H1 (cell line): ENCODE measurements around the gene ADM5. TPM values are rescaled to one million over a fixed set of nuclear protein-coding genes. Genes with fewer than 3 reads are reported as not detected.
A peak's percentile ranks its signal among the peaks of the same experiment; 100 is the strongest.

Source experiments
- ASH2L ChIP-seq: fragments of 200-600, 300-600 bp; sonication (generic); IDR thresholded peaks from one replicate; pipeline ENCODE4 v1.7.1; 2017; ENCODE audit warnings: low read length
- BACH1 ChIP-seq: IDR thresholded peaks from 2 replicates; pipeline ENCODE4 v1.6.1; 2012; ENCODE audit warnings: low read length, improper control_type of control experiment
- BCL11A ChIP-seq, 2 experiments: IDR thresholded peaks; one replicate each; pipeline ENCODE4 v1.6.1; 2011; ENCODE audit warnings: low read depth in 2 of 2, low read length in 2 of 2, mild to moderate bottlenecking in 2 of 2
- CHD1 ChIP-seq: IDR thresholded peaks from 2 replicates; pipeline ENCODE4 v1.6.1; 2012; ENCODE audit warnings: low read depth, low read length, improper control_type of control experiment
- CREB1 ChIP-seq: IDR thresholded peaks from 2 replicates; pipeline ENCODE4 v1.6.1; 2012; ENCODE audit warnings: inconsistent platforms
- EGR1 ChIP-seq: IDR thresholded peaks from 2 replicates; pipeline ENCODE4 v1.6.1; 2011; ENCODE audit warnings: low read depth, low read length, borderline replicate concordance
- EP300 ChIP-seq, 2 experiments: IDR thresholded peaks; 1 replicate in 1 of 2; 2 replicates in 1 of 2; pipeline ENCODE4 v1.6.1; 2011 to 2012; ENCODE audit warnings: low read depth in 2 of 2, low read length in 2 of 2, mild to moderate bottlenecking in 2 of 2, borderline replicate concordance in 1 of 2, inconsistent platforms in 1 of 2, moderate library complexity in 1 of 2
- EZH2 ChIP-seq: fragments of 200-600 bp; sonication (generic); IDR thresholded peaks from 2 replicates; pipeline ENCODE4 v1.7.1; 2012; ENCODE audit warnings: low read depth, mild to moderate bottlenecking, moderate library complexity, low read length, inconsistent platforms; ENCODE audit not compliant: severe bottlenecking
- HDAC6 ChIP-seq: IDR thresholded peaks from one replicate; pipeline ENCODE4 v1.7.1; 2012; ENCODE audit warnings: low read depth, mild to moderate bottlenecking, inconsistent platforms, low read length, moderate library complexity
- JUN ChIP-seq: IDR thresholded peaks from 2 replicates; pipeline ENCODE4 v1.6.1; 2011; ENCODE audit warnings: low read depth, mild to moderate bottlenecking, improper control_type of control experiment, low read length
- JUND ChIP-seq: IDR thresholded peaks from 2 replicates; pipeline ENCODE4 v1.6.1; 2011; ENCODE audit warnings: mild to moderate bottlenecking, improper control_type of control experiment, low read length
- MAFK ChIP-seq: IDR thresholded peaks from 2 replicates; pipeline ENCODE4 v1.6.1; 2012; ENCODE audit warnings: low read depth, mild to moderate bottlenecking, improper control_type of control experiment, low read length
- NRF1 ChIP-seq: IDR thresholded peaks from 2 replicates; pipeline ENCODE4 v1.6.1; 2011; ENCODE audit warnings: mild to moderate bottlenecking, low read depth, low read length, improper control_type of control experiment
- POLR2AphosphoS5 ChIP-seq: IDR thresholded peaks from 2 replicates; pipeline ENCODE4 v1.6.1; 2011; ENCODE audit warnings: low read depth, low read length
- RBBP5 ChIP-seq: IDR thresholded peaks from 2 replicates; pipeline ENCODE4 v1.7.1; 2012; ENCODE audit warnings: low read depth, mild to moderate bottlenecking, inconsistent platforms, low read length, moderate library complexity, borderline replicate concordance
- SAP30 ChIP-seq: fragments of 300-600 bp; sonication (generic); IDR thresholded peaks from 2 replicates; pipeline ENCODE4 v1.7.1; 2012; ENCODE audit warnings: low read length, moderate library complexity, mild to moderate bottlenecking, inconsistent platforms; ENCODE audit not compliant: insufficient read depth, insufficient replicate concordance
- SIRT6 ChIP-seq: IDR thresholded peaks from one replicate; pipeline ENCODE4 v1.7.1; 2012; ENCODE audit warnings: low read length, inconsistent platforms
- SP1 ChIP-seq: IDR thresholded peaks from 2 replicates; pipeline ENCODE4 v1.6.1; 2011; ENCODE audit warnings: low read depth, low read length
- SRF ChIP-seq: IDR thresholded peaks from 2 replicates; pipeline ENCODE4 v1.6.1; 2011; ENCODE audit warnings: mild to moderate bottlenecking, low read depth, low read length, moderate library complexity
- SUZ12 ChIP-seq: fragments of 200-600 bp; sonication (generic); IDR thresholded peaks from 2 replicates; pipeline ENCODE4 v1.6.1; 2012; ENCODE audit warnings: mild to moderate bottlenecking, inconsistent platforms, low read length, moderate library complexity, mixed read lengths
- TAF7 ChIP-seq: optimal IDR thresholded peaks from 2 replicates; pipeline ENCODE3; 2011; ENCODE audit warnings: low read depth, mild to moderate bottlenecking, inconsistent platforms, low read length, moderate library complexity, borderline replicate concordance
- YY1 ChIP-seq: IDR thresholded peaks from 2 replicates; pipeline ENCODE4 v1.6.1; 2011; ENCODE audit warnings: low read depth, mild to moderate bottlenecking, low read length
- polyA plus RNA-seq, 7 experiments: library from polyadenylated mRNA; depleted of rRNA in 3 of 7; stranded (reverse) in 5 of 7; unstranded in 2 of 7; fragments of >200 nt in 5 of 7; fragments of 200-250 nt in 2 of 7; gene quantifications; 1 replicate in 5 of 7; 2 replicates in 1 of 7; 4 replicates in 1 of 7; pipeline versions ENCODE4 v1.2.1 to v1.2.3, GENCODE V29; 2011 to 2013; ENCODE audit warnings: missing spikeins in 2 of 7, mixed read lengths in 2 of 7
- total RNA-seq: library from RNA; stranded (reverse); fragmentation: NEBNext Ultra II Directional; extraction: Animal tissue kit (Norgen Biotek cat#: 25700); gene quantifications from 2 replicates; pipeline ENCODE4 v1.2.1, GENCODE V29; 2021
- TF ChIP-seq, protein P1 (sequence below): IDR thresholded peaks from 2 replicates; pipeline ENCODE4 v1.6.1; 2012; ENCODE audit warnings: low read length, inconsistent platforms
- TF ChIP-seq, protein P2 (sequence below): IDR thresholded peaks from 2 replicates; pipeline ENCODE4 v1.6.1; 2012; ENCODE audit warnings: inconsistent platforms

ADM5 gene
- total and polyA plus RNA-seq, 2 of the 8 experiments (the other 6 are each of a cell fraction or from before 2014, with no cell fraction given), result 2.5 to 2.6 TPM

DNA sequence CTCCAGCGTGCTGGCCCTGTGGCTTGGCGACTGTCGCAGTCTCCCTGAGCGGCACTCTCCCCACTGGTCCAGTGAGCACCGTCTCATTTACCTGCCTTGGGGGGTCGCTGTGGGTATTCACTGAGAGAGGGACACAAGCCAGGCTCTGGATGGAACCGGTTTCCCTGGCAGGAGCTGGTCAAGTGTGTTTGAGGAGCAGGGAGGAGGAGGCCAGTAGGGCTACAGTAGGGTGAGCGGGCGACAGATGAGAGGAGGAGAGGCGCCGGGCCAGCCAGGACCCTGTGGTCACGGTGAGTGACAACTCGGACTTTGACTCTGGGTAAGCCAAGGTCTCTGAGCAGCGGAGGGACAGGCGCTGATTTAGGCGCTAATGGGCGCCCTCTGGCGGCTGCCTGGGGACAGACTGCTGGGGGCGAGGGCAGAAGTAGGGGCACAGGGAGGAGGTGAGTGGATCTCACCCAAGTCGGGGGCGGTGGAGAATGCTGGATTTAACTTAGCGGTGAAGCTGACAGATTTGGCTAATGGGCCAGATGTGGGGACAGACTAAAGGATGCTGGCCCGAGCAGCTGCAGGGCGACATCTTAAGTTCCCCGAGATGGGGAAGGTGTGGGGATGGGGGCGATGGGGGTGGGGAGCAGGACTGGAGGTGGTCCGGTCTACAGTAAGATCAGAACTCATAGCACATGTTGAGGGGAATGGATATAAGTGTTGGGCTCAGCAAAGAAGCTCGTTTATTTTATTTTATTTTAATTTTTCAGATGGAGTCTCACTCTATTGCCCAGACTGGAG is 17.1 kb upstream of the ADM5 start (continued):
- TF ChIP-seq, protein P1, sequence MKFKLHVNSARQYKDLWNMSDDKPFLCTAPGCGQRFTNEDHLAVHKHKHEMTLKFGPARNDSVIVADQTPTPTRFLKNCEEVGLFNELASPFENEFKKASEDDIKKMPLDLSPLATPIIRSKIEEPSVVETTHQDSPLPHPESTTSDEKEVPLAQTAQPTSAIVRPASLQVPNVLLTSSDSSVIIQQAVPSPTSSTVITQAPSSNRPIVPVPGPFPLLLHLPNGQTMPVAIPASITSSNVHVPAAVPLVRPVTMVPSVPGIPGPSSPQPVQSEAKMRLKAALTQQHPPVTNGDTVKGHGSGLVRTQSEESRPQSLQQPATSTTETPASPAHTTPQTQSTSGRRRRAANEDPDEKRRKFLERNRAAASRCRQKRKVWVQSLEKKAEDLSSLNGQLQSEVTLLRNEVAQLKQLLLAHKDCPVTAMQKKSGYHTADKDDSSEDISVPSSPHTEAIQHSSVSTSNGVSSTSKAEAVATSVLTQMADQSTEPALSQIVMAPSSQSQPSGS, result no peak
- TF ChIP-seq, protein P2, sequence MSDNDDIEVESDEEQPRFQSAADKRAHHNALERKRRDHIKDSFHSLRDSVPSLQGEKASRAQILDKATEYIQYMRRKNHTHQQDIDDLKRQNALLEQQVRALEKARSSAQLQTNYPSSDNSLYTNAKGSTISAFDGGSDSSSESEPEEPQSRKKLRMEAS, result peak; percentile 53
- TF ChIP-seq NRF1 (no peak), YY1 (0 out of 2 replicates have a peak, but pooled peaks have one; percentile 37), EGR1 (no peak), CREB1 (no peak), HDAC6 (no peak), CHD1 (no peak), BACH1 (no peak), SUZ12 (no peak), MAFK (no peak), POLR2AphosphoS5 (0 out of 2 replicates have a peak, but pooled peaks have one; percentile 40), SRF (no peak), ASH2L (peak; percentile 72), JUND (no peak), SP1 (no peak), EP300 (IDR thresholded peaks at IDR 0.05; ENCODE audit: borderline replicate concordance in 1 of 2, low read depth in 2 of 2, low read length in 2 of 2) (no peak), JUN (no peak), SAP30 (no peak), RBBP5 (no peak; the same call in 1 of the 2 replicates), TAF7 (peak; percentile 72), BCL11A (IDR thresholded peaks at IDR 0.05; ENCODE audit: low read depth in 2 of 2, low read length in 2 of 2) (no peak), SIRT6 (no peak), EZH2 (no peak)
